Measurements from ENCODE around the gene RAB11FIP4.

- TF ChIP-seq ZNF775 (CRISPR knock-in tag; IDR thresholded peaks at IDR 0.05; ENCODE audit: borderline replicate concordance) = no peak
- TF ChIP-seq KDM5A (IDR thresholded peaks at IDR 0.05; ENCODE audit: borderline replicate concordance, low read length) = no peak
- no peak for TF ChIP-seq ZBTB34 (CRISPR knock-in tag; IDR thresholded peaks at IDR 0.05)
- TF ChIP-seq POLR2AphosphoS5 (IDR thresholded peaks at IDR 0.05; ENCODE audit: low read depth, low read length) = no peak
- TF ChIP-seq RARA (CRISPR knock-in tag; IDR thresholded peaks at IDR 0.05) = no peak
- no peak for TF ChIP-seq CTCF (CRISPR knock-in tag; IDR thresholded peaks at IDR 0.05)
- TF ChIP-seq MLX (CRISPR knock-in tag; IDR thresholded peaks at IDR 0.05) = no peak
- TF ChIP-seq EZH2 (conservative IDR thresholded peaks at IDR 0.05; ENCODE audit: low read depth, low read length) = no peak
- TF ChIP-seq ZNF629 (CRISPR knock-in tag; conservative IDR thresholded peaks at IDR 0.05) = no peak
- no peak for TF ChIP-seq ZNF75D (CRISPR knock-in tag; IDR thresholded peaks at IDR 0.05; ENCODE audit: borderline replicate concordance)
- TF ChIP-seq HDAC2 (CRISPR knock-in tag; IDR thresholded peaks at IDR 0.05) = no peak
- TF ChIP-seq ZNF501 (CRISPR knock-in tag; IDR thresholded peaks at IDR 0.05) = no peak
- no peak for TF ChIP-seq BRD4 (CRISPR knock-in tag; IDR thresholded peaks at IDR 0.05)
- no peak for TF ChIP-seq SIN3A (IDR thresholded peaks at IDR 0.05; ENCODE audit: borderline replicate concordance, low read depth, low read length)
These were observed 103.8 kb downstream of the RAB11FIP4 start for GRCh38 chr17:31495022-31495885.

Data from HepG2 (cell line).